Activated CD4-positive, alpha-beta T cell treated with anti-CD3 and anti-CD28 coated beads, Interleukin-2, amount 50 U/mL, for 48 hours (primary cell): Measurements from ENCODE around the gene ATP10A.
"Not testable (repeated sequence)": the region's sequence is repeated elsewhere in the genome, so short reads cannot be mapped to it uniquely, and the experiment has no call there.

Source experiments
- DNase-seq, 2 experiments: peaks; one replicate each; pipeline ENCODE4 v3.0.0-alpha.2; 2020

Gene ATP10A

GRCh38 chr15:25858952-25859760, 4.0 kb downstream of the ATP10A start:
- no peak for DNase-seq

GRCh38 chr15:25856059-25856458, 7.1 kb downstream of the ATP10A start:
- DNase-seq, result not testable (repeated sequence)

GRCh38 chr15:25852661-25853524, 10.2 kb downstream of the ATP10A start:
- DNase-seq, result no peak

GRCh38 chr15:25852027-25852426, 11.1 kb downstream of the ATP10A start:
- DNase-seq, result no peak

GRCh38 chr15:25850154-25851111, 12.7 kb downstream of the ATP10A start:
- DNase-seq, result peak; percentile 75 to 83

GRCh38 chr15:25849157-25849921, 13.8 kb downstream of the ATP10A start:
- peak in 1 of 2 experiments; percentile 35 for DNase-seq

- no peak for DNase-seq
These were observed 14.4 kb downstream of the ATP10A start for GRCh38 chr15:25848784-25849156.

GRCh38 chr15:25848325-25848724, 14.8 kb downstream of the ATP10A start:
- DNase-seq, result no peak

GRCh38 chr15:25847051-25847450, 16.1 kb downstream of the ATP10A start:
- DNase-seq, result no peak

- DNase-seq, result peak; percentile 51 to 67
These were observed 16.8 kb downstream of the ATP10A start for GRCh38 chr15:25846377-25846776.

GRCh38 chr15:25844981-25845680, 18.0 kb downstream of the ATP10A start:
- no peak for DNase-seq

- no peak for DNase-seq
These were observed 18.6 kb downstream of the ATP10A start for GRCh38 chr15:25844542-25844941.

GRCh38 chr15:25844076-25844475, 19.1 kb downstream of the ATP10A start:
- DNase-seq, result no peak

- no peak for DNase-seq
These were observed 23.4 kb downstream of the ATP10A start for GRCh38 chr15:25839638-25840156.

- DNase-seq, result no peak
These were observed 24.3 kb downstream of the ATP10A start for GRCh38 chr15:25838871-25839195.

- no peak for DNase-seq
These were observed 24.8 kb downstream of the ATP10A start for GRCh38 chr15:25838191-25838870.

GRCh38 chr15:25832158-25832557, 31.0 kb downstream of the ATP10A start:
- peak in 1 of 2 experiments; percentile 39 for DNase-seq

GRCh38 chr15:25830844-25831451, 32.2 kb downstream of the ATP10A start:
- no peak for DNase-seq

- no peak for DNase-seq
These were observed 34.1 kb downstream of the ATP10A start for GRCh38 chr15:25829073-25829472.

GRCh38 chr15:25825207-25825606, 37.9 kb downstream of the ATP10A start:
- no peak for DNase-seq
